Stromal cell of bone marrow (primary cell): ENCODE measurements around the gene CDK10.

Experiments
- DNase-seq: peaks from one replicate; pipeline ENCODE4 v3.0.0-alpha.2; 2012; ENCODE audit warnings: low read depth

Gene CDK10

DNA sequence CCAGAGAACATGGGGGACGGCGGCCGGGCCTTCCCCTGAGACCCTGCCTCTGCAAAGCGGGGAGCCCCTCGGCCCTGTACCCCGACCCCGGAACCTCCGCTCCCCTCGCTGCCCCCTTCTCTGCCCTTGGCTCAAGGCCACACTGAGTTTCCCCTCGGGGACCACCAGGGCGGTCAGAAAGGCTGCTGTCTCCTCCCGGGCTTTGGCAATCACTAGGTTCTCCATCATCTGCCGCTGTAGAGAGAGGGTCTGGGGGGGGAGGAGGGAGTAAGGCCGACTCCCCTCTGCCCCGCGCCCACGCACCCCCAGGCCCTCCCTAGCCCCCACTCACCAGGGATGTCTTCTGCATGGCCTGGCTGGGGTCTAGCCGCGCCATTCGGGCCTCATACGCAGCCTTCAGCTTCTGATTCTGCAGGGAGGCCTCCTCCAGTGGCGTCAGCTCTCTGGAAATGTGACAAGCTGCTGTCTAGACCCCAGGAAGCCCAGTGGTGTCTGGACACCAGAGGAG, 25.8 kb downstream of the CDK10 start:
- no peak for DNase-seq

DNA sequence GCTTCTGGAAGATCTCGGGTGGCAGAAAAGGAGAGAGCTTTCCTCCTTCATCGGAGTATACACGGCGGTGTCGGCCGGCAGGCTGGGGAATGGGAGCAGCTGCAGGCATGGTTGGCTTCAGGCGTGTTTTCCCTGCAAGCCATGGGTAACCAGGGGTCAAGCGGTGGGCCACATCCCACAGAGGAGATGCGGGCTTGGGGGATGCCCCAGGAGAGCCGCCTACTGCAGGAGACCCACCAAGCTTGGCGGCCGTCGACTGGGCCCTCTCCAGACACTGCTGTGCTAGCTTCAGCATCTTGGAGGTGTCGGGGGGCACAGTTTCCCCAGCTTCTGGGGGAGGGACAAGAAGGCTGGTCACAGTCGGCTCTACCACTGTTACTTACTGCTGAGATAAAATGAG, 30.0 kb downstream of the CDK10 start:
- no peak for DNase-seq

DNA sequence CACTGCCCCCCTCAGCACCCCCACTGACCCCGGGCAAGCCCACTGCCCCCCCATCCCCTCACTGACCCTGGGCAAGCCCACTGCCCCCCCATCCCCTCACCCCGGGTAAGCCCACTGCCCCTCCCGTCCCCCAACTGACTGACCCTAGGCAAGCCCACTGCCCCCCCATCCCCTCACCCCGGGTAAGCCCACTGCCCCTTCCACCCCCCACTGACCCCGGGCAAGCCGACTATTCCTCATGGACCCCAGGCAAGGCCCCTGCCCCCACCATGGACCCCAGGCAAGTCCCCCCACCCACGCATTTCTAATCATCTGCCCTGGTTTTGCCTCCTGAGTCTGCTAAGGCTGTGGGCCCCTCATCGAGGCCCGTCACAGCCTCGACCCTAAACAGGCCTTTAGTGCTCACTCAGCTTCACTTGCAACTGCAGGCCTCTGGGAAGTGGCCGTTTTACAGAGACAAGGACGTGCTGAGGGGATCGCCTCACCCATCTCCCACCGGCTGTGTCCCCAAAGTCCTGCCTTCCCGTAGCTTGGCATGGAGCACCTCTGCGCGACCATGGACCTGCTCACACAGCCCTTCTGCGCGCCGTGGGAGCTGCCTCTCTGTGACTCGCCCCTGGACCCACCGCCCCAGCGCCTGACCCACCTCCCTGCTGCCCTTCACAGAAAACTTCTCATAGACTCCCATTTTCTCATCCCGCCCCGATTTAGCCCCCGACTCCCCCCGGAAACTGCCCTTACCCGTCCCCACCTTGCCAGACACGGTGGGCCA, 30.6 kb downstream of the CDK10 start:
- DNase-seq, result no peak

DNA sequence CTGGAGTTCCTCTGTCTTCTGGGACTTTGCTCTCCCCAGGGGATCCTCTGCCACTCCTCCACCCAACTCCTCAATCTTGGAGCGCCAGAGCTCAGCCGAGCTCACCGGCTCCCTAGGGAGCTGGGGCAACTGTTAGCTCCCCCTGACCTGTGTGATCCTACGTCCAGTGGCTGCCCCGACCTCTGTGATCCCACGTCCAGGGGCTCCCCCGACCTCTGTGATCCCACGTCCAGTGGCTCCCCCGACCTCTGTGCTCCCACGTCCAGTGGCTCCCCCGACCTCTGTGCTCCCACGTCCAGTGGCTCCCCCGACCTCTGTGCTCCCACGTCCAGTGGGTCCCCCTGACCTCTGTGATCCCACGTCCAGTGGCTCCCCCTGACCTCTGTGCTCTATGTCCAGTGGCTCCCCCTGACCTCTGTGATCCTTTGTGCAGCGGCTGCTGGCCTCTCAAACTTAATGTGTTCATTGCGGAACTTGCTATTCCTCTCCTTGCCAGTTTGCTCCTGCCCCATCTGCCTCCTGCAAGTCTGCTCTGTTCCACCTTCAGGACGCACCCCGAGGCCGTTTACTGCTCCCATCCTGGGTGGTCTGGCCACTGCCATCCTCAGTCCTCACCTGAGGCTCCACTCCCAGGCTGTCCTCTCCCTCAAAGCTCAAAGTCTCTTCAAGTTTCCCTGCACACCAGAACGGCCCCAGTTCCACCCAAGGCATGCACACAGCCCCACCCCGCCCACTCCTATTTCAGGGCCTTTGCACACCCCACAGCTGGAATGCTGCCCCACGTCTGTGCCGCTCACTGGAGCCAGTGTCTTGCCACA, 31.4 kb downstream of the CDK10 start:
- no peak for DNase-seq

DNA sequence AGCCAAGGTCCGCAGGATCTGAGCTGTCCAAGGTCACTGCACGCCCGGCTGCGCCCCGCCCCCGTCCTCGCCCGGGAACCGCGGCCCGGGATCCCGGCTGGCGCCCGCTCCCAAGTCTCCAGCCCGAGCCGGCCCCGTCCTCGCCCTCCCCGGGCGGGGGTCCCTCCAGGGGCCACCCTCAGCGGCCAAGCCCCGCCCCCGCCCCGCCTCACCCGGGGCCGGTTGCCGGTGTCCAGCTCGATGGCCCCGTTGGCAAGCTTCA, 34.0 kb downstream of the CDK10 start:
- DNase-seq, result no peak

DNA sequence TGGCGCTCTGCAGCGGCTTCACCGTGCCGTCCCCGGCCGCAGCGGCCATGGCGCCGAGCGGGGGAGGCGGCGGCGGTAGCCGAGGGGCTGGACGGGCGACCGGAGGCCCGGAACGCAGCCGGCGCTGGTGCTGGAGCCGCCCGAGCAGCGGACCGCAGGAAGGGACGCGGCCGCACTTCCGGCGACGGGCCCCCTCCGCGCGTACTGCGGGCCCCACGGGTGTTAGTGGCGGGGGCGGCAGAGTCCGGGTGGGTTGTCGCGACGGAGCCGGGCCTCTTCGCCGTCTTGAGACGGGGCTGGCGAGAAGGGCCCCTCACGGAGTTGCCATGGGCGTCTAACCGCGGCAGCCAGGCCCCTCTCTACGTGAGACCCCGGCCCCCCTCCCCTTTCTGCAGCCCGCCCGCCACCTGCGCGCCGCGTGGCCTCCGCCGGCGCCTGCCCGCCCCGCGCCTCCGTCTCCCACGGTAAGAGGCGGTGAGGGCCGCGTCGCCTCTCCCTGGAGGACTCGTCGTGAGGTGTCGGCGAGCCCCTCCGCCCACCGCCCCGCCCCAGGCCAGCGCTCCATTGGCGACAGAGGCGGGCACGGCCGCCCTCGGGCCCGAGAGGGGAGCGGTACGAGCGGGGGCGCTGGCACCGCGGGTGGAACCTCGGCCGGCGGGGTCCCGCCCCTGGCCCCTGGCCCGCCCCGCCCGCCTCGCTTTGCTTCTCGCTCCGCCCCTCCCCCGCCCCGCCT, 34.5 kb downstream of the CDK10 start, which contains the start of the genes VPS9D1 and ZNF276:
VPS9D1 (minus strand) TSS at position 86 of the 733 bp plus-strand sequence; CDS start at position 49, 37 bp downstream.
ZNF276 (plus strand) TSS at position 725 of the 733 bp plus-strand sequence. CDS start 104 bp downstream, outside the sequence.
- peak; percentile 56 for DNase-seq

DNA sequence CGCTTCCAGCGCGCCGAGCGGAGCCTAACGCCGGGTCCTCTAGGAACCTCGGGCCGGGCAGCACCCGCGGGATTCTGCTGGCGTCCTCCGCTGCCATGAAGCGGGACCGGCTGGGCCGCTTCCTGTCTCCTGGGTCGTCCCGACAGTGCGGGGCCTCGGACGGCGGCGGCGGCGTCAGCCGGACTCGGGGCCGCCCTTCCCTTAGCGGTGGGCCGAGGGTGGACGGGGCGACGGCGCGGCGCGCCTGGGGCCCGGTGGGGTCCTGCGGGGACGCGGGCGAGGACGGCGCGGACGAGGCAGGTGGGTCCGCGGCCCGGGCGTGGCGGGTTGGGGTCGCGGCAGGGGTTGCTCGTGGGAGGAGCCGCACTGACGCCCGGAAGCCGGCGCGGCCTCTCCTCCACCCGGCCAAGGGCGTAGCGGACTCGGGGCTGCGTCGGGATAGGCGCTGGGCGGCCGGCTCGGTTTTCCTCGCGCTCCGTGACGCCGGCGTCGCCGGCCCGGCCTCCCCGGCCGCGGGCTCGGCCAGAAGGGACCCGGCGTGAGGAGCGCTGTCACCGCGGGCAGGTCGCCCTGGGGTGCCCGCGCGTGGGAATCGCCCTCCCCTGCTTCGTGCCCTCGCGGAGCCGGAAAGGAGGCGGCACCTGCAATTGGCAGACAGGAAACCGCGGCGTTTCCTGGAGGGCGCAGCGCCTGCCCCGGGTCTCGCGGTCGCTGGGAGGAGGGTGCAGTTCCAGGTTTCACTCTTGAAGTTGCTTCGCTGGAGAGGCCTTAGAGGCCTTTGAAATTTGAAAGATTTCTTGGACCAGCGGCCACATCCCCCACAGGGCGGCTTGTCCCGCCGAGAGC, 35.3 kb downstream of the CDK10 start:
- DNase-seq, result no peak

DNA sequence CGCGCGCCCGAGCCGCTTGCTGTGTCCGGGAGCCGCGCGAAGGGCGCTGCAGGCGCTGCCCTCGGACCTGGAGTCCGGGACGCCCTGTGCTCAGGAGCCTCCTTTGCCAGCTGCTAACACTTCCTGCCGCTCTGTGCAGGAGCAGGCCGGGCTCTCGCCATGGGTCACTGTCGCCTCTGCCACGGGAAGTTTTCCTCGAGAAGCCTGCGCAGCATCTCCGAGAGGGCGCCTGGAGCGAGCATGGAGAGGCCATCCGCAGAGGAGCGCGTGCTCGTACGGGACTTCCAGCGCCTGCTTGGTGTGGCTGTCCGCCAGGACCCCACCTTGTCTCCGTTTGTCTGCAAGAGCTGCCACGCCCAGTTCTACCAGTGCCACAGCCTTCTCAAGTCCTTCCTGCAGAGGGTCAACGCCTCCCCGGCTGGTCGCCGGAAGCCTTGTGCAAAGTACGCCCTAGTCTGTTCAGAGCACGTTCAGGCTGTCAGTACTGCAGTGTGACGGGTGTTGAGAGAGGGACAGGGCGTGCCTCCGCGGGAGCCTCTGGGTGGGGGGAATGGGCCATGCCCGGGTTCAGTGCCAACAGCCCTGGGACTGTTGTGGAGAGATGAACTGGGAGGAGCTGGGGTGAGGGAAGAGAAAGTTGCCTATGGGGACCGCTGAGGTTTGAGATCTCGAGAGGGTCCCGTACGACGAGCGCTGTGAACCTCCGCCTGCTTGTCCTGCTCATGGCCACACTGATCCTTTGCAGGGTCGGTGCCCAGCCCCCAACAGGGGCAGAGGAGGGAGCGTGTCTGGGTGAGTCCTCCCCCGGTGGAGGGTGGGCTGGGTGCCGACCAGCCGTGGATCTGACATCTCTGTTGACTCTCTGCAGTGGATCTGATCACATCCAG, 36.1 kb downstream of the CDK10 start:
- no peak for DNase-seq

DNA sequence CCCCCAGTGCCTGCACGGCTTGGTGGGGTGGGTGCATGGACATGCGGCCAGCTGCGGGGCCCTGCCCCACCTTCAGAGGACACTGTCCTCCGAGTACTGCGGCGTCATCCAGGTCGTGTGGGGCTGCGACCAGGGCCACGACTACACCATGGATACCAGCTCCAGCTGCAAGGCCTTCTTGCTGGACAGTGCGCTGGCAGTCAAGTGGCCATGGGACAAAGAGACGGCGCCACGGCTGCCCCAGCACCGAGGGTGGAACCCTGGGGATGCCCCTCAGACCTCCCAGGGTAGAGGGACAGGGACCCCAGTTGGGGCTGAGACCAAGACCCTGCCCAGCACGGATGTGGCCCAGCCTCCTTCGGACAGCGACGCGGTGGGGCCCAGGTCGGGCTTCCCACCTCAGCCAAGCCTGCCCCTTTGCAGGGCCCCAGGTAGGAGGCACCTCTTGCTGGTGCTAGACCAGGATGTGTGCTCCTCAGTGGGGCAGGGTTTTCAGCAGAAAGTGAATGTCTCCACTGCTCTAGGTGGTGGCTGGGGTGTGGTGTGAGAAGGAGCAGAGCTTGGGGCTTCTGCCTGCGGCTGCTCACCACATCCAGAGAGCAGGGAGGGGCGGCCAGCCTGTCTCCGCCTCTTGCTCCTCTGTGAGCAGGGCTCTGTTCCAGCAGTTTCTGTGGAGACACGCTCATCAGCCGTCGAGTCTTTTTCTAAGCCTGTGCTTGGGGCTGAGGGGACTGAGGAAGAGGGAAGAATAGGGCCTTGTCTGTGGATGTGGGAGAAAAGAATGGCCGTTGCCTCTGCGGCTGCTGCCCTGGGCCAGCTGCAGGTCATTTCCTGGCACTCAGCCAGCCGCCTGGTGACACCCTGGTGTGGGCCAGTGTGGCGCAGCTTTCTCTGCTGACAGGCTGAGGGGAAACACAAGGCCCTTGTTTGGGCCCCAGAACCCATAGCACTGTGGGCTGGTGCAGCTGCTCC, 37.1 kb downstream of the CDK10 start:
- no peak for DNase-seq

DNA sequence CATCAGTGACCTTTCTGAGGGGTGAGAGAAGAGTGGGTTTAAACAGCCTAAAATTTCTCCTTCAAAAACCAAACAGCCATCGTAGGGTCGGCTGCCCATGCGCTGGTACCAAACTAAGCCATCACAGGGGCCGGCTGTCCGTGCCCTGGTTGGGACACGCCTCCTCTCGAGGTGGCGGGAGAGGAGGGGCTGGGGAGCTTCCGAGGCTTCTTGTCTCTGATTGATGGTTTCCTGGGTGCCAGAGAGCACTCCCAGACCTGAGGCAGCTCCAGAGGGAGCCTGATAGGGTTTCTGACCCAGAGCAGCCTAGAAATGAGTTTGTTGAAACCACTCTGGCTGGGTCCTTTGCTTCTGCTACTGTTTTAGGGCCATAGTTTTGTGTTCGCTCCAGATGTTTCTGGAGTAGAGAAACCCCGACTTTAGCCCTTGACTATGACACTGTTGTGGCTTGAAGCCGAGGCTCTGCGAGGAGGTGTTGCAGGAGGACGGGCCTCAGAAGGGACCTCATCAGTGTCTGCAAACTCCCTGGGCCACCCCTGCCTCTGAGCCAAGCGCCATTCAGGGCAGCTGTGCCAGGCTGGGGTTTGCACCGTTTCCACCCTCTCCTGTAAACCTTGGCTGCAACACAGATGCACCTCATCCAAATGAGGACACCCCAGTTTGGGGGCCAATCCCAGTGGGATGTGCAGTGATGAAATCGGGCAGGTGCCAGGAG, 41.1 kb downstream of the CDK10 start:
- no peak for DNase-seq

DNA sequence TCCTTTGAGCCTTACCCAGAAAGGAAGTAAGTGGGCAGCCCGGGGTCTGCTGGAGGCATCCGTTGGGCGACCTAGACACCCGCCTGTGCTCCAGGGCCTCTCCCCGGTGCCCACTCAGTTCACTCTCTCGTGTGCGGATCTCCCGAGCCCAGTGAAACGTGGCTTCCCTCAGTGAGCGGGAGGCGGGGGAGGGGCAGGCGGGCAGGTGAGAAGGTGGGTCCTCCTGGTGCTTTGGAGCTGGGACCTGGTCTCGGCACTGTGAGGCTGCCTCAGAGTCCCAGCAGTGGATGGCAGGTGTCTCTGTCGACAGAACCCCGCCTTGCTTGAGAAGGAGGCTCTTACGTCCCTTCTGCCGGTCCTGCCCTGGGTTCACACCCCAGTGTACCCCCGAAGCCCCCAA, 42.8 kb downstream of the CDK10 start:
- no peak for DNase-seq

DNA sequence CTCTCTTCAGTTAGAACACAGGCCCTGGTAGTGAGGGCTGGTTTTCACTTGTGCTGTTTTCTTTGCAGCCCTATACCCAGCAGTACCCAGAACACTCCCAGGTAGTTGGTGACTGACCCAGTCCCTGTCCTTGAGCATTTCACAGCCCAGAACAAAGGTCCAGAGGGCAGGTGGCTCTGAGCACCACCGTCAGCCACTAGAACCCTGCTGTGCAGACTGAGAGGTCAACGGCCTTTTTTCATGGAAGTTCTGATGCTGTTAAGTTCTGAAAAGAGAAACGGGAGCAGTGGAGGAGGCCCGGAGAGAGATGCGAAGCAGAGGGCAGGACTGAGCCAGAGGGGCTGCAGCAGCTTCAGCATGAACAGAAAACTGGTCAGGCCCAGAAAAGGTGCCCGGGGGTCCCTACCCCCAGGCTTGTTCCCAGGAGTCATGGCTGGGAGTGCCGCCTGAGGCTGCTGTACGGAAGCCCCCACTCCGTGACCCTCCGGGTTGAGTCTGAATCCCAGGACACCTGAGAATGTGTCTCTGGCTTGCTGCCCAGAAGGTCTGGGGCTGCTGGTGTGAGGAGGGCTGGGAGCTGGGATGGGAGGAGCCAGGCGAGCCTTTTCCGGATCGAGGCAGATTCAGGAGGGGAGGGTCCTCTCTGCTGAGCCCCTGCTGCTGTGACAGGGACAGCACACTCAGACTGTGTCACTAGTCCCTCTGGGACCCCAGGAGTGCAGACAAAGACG, 43.5 kb downstream of the CDK10 start:
- DNase-seq, result no peak

DNA sequence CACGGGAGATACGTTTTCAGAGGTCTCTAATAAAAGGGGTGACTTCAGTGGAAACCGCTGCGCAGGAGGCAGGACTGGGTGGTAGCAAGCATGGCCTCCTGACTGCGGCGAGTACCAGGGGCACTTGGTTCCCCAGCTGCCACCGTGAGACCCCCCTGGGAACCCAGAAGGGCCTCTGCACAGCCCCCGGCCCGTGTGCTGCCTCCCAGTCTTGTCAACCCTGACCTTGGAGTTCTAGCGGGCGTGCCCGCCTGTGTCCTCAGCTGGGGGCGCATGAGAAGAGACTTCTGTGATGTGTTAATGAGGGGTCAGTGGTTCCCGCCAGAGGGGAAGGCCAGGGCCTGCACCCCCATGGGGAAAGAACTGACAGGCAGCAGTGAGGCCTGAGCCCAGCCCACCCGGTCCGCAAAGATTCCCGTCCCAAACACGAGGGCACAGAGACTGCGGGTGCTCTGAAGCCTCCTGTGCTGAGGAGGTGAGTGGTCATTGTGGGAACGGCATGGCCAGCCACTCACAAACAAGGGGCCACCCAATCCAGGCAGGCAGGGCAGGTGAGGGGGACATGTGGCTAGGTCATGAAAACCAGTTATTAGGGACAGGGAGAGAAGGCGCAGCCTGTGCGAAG, 44.2 kb downstream of the CDK10 start:
- DNase-seq, result no peak

DNA sequence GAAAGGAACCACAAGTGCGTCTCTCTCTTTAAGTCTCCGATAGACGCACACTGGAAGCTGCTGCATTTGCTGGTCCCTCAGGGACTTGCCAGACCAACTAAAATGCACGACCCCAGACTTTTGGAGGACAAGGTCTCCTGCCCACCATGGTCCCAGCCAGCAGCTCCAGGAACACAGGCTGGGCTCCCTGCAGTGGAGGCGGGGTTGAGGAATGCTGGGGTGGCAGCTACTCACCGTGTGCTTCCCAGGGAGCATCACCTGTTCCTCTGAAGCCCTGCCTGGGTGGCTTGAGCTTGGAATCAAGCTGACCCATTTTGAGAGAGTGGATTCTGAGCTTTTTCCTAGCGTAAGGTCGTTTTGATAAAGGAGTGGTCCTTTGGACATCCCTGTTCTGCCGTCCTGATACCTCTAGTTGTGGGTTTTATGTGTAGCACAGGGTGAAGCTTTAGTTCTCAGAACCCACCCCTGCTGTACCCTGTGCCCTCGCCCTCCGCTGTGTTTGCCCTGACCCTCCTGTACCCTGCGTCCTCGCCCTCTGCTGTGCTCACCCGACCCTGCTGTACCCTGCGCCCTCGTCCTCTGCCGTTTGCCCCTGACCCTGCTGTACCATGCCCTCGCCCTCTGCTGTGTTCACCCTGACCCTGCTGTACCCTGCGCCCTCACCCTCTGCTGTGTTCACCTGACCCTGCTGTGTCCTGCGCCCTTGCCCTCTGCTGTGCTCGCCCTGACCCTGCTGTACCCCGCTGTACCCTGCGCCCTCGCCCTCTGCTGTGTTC, 45.8 kb downstream of the CDK10 start:
- DNase-seq, result no peak

DNA sequence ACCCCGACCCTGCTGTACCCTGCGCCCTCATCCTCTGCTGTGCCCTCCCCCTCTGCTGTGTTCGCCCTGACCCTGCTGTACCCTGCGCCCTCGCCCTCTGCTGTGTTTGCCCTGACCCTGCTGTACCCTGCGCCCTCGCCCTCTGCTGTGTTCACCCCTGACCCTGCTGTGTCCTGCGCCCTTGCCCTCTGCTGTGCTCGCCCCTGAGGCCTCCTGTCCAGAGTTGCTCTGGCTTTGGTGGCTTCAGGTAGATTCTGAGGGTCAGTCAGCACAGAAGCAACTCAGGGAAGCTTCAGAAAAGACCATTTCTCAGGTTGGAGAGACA, 46.4 kb downstream of the CDK10 start:
- no peak for DNase-seq

DNA sequence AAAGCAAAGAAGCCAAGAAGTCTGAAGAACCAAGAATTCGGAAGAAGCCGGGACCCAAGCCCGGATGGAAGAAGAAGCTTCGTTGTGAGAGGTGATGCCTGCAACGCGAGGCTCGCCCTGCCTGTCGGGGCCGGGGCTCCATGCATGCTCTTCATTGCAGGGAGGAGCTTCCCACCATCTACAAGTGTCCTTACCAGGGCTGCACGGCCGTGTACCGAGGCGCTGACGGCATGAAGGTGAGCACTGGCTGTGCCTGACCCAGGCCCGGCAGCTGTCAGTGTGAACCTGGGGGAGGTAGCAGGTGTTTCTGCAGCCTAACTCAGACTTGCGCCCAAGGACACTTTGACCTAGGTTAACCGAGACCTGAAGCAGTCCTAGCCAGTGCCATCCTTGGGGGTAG, 46.8 kb downstream of the CDK10 start:
- no peak for DNase-seq

DNA sequence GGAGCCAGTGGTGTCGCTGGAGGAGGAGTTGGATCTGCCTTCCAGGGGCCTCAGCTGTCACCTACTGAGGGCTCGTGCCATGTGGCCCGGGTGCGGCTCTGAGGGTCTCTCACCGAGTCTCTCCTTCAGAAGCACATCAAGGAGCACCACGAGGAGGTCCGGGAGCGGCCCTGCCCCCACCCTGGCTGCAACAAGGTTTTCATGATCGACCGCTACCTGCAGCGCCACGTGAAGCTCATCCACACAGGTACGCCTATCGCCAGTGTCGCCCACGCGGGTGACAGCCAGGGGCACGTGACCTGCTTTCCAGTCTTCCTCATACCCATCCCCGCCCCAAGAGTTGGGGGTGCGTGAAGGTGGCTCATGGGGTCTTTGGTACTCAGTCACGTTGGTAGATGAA, 47.3 kb downstream of the CDK10 start:
- no peak for DNase-seq
